Kidney (tissue), 14 donors: ENCODE data around the gene LY86. TPM values are rescaled to one million over a fixed set of nuclear protein-coding genes. Genes with fewer than 3 reads are reported as not detected.

ENCODE experiments used
- DNase-seq, 5 donors: peaks; one replicate each; pipeline ENCODE4 v3.0.0-alpha.2; 2013 to 2020
- FAIRE-seq: peaks from 2 replicates; lab custom pipeline; 2012; peaks lifted over from hg19 to GRCh38; lab: Jason Lieb, UNC
- H3K27ac ChIP-seq, 2 donors: one replicate each; pipeline ENCODE4 v1.7.0; 2013; ENCODE audit warnings: low read depth in 2 of 2, low read length in 2 of 2, inconsistent platforms in 1 of 2
- H3K27me3 ChIP-seq: one replicate; pipeline ENCODE4 v1.7.1; 2013; ENCODE audit warnings: low read length, inconsistent platforms; ENCODE audit not compliant: control insufficient read depth, insufficient read depth
- H3K36me3 ChIP-seq, 3 donors: one replicate each; pipeline versions ENCODE4 v1.7.0 to v1.7.1; 2013; ENCODE audit warnings: low read length in 3 of 3, control low read depth in 1 of 3, inconsistent platforms in 1 of 3; ENCODE audit not compliant: insufficient read depth in 3 of 3, control insufficient read depth in 2 of 3
- H3K4me1 ChIP-seq, 3 donors: one replicate each; pipeline versions ENCODE4 v1.7.0 to v1.7.1; 2013; ENCODE audit warnings: low read length in 3 of 3, inconsistent platforms in 1 of 3, low read depth in 1 of 3; ENCODE audit not compliant: control insufficient read depth in 2 of 3, insufficient read depth in 2 of 3
- H3K4me3 ChIP-seq, 3 donors: one replicate each; pipeline versions ENCODE4 v1.7.0 to v1.8.1; 2013; ENCODE audit warnings: low read length in 3 of 3, control low read depth in 1 of 3, inconsistent platforms in 1 of 3
- H3K9ac ChIP-seq, 3 donors: one replicate each; pipeline versions ENCODE4 v1.7.0 to v1.7.1; 2013; ENCODE audit warnings: low read length in 3 of 3, control low read depth in 1 of 3, inconsistent platforms in 1 of 3
- H3K9me3 ChIP-seq, 3 donors: one replicate each; pipeline versions ENCODE4 v1.7.0 to v1.7.1; 2013; ENCODE audit warnings: low read length in 3 of 3, control low read depth in 1 of 3, inconsistent platforms in 1 of 3; ENCODE audit not compliant: control insufficient read depth in 2 of 3, insufficient read depth in 1 of 3
- intact Hi-C: fragments of 100-400 bp; cut with DNase I; formaldehyde crosslinking; loops from one replicate; pipeline ENCODE4 v1.11.1; 2022
- polyA plus RNA-seq: library from polyadenylated mRNA; stranded (reverse); fragments of 350-450 nt; fragmentation: Illumina TruSeq; extraction: RNeasy Lipid Tissue Mini Kit (QIAGEN cat#74804); gene quantifications from one replicate; pipeline ENCODE4 v1.2.3, GENCODE V29; 2014; ENCODE audit warnings: low read depth, low replicate concordance; ENCODE audit not compliant: insufficient read depth
- total RNA-seq: library from RNA; stranded (reverse); fragmentation: NEBNext Ultra II Directional; extraction: Animal tissue kit (Norgen Biotek cat#: 25700); gene quantifications from one replicate; pipeline ENCODE4 v1.2.1, GENCODE V29; 2021
- TF ChIP-seq, protein P1 (sequence below): IDR thresholded peaks from 3 replicates; pipeline ENCODE4 v1.5.1; 2012; ENCODE audit warnings: mild to moderate bottlenecking, moderate library complexity, borderline replicate concordance; ENCODE audit not compliant: insufficient read depth; ENCODE audit errors: extremely low read depth
- donor health status: control.
- donor health status: control.
- donor health status: control.
- donor health status: control.
- donor health status: control.
- donor health status: DM: yes; HTN: yes; CAD: no.
- donor health status: Normal renal cell carcinoma (clear cell type).

The LY86 gene
- total and polyA plus RNA-seq, 2 donors from 2014 or later: 4.8 to 6.1 TPM

DNA sequence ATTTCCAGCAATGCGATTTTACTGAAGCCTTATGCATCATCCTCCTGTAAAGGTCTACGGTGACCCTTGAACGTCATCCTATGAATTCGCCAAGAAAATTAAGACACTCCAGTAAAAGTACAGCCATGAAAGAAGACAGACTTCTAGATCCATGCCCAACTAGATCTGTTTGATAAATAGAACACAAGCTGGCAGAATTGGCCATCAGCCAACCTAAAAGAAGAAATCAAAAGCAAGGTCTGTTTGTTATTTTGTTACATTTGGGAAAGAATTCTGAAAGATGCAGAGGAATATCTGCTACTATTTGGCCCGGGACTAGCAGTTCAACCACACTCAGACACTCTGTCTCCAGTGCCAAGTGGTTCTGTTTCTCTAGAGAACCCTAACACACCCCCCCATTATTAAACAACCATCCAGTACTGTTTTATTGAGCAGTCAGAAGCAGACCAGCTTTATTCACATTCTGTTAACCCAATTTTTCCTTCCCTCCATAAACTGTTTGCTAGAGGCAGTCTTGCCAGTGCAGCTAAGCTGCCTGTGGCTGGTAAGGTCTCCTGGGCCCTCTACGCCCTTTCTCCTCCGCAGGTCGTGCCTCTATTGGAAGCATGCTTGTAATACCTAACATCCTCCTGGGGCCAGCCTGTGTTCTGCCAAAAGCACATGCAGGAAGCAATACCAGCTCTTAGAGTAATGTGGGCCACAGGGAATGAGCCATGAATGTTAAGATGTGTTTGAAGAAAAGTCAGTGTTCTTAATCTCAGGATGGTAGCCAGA lies 30.7 kb downstream of the LY86 start:
- Histone ChIP-seq H3K4me3 (no peak overlapping the region), H3K36me3 (no peaks in the 10 kb centered on the region), H3K27me3 (no peaks in the 10 kb centered on the region), H3K9ac (no peak overlapping the region), H3K27ac (no peak overlapping the region), H3K9me3 (no peaks in the 10 kb centered on the region), H3K4me1 (peaks cover 0 to 2% (median 0%) of the 10 kb centered on the region in 3 donors)
- DNase-seq (no peak), FAIRE-seq (no peak)
- TF ChIP-seq, protein P1, sequence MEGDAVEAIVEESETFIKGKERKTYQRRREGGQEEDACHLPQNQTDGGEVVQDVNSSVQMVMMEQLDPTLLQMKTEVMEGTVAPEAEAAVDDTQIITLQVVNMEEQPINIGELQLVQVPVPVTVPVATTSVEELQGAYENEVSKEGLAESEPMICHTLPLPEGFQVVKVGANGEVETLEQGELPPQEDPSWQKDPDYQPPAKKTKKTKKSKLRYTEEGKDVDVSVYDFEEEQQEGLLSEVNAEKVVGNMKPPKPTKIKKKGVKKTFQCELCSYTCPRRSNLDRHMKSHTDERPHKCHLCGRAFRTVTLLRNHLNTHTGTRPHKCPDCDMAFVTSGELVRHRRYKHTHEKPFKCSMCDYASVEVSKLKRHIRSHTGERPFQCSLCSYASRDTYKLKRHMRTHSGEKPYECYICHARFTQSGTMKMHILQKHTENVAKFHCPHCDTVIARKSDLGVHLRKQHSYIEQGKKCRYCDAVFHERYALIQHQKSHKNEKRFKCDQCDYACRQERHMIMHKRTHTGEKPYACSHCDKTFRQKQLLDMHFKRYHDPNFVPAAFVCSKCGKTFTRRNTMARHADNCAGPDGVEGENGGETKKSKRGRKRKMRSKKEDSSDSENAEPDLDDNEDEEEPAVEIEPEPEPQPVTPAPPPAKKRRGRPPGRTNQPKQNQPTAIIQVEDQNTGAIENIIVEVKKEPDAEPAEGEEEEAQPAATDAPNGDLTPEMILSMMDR: no peak
- intact Hi-C loops: no loop called here

DNA sequence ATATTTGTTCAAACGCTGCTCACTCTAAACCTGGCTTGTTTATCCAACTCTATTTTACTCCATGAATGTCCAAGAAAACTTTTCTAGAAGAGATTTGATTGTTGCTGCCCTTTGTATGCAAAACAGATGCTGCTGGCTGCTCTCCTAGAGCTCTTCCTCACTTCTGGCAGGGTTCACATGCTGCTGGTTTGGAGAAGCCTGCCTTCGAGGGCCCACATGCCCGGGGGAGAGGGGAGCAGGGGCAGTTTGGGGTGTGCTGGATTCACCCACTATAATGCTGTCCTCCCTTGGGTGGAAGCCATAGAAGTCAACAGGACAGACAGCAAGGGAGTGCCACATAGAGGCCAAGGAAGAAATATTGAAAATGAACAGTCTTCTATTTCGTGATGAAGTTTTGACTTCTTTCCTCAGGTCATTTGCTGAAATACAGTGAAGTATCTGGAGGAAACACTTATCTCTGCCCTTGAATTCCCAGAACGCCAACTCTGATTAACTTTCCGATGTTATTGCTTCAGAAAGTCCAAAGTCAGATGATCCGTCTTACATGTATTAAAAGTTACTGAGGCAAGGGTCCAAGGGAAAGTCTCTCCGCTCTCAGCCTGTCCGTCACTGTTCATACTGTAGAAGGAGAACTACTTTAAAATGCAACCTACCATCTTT lies 32.4 kb downstream of the LY86 start:
- Histone ChIP-seq H3K27me3 (no peaks in the 10 kb centered on the region), H3K9ac (no peak overlapping the region), H3K4me1 (peaks cover 0 to 2% (median 0%) of the 10 kb centered on the region in 3 donors), H3K4me3 (no peak overlapping the region), H3K36me3 (no peaks in the 10 kb centered on the region), H3K9me3 (no peaks in the 10 kb centered on the region), H3K27ac (no peak overlapping the region)
- intact Hi-C loops: no loop called here
- FAIRE-seq (no peak), DNase-seq (no peak)
- TF ChIP-seq, protein P1: no peak

DNA sequence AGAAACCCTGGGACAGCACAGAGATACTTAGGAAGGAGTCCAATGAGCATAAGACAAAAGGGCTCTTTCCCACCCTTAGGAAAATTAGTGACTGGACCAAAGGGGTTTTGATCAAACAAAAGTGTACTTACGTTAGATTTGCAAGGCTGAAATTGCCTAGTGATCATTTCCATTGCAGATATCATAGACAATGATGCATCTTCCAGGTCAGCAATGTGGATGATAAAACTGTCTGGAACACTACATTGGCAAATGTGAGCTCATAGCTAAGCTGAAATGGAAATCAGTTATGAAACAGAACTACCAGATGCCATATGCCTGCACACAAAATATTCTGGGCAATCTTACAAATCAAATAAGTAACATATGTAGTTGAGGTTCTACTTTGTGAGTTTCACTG lies 34.0 kb downstream of the LY86 start:
- Histone ChIP-seq H3K9me3 (no peaks in the 10 kb centered on the region), H3K27me3 (no peaks in the 10 kb centered on the region), H3K9ac (no peak overlapping the region), H3K4me3 (no peak overlapping the region), H3K36me3 (no peaks in the 10 kb centered on the region), H3K27ac (no peak overlapping the region), H3K4me1 (peaks cover 0 to 2% (median 0%) of the 10 kb centered on the region in 3 donors)
- TF ChIP-seq, protein P1: no peak
- no peak for DNase-seq
- intact Hi-C loops: no loop called here
- FAIRE-seq: no peak
